GM12892 (cell line): ENCODE measurements around the gene INPP5A.

Experiments used
- POLR2A ChIP-seq: IDR thresholded peaks from 2 replicates; pipeline ENCODE4 v1.6.1; 2011; ENCODE audit warnings: low read depth, low read length, control low read depth
- POLR2AphosphoS5 ChIP-seq: IDR thresholded peaks from 2 replicates; pipeline ENCODE4 v1.6.1; 2011; ENCODE audit warnings: low read depth, low read length, control low read depth
- TAF1 ChIP-seq: IDR thresholded peaks from 2 replicates; pipeline ENCODE4 v1.6.1; 2011; ENCODE audit warnings: low read depth, mild to moderate bottlenecking, control low read depth, low read length, borderline replicate concordance

GRCh38 chr10:132796846-132797245 is 259.3 kb downstream of the INPP5A start:
- TF ChIP-seq POLR2A (no peak), POLR2AphosphoS5 (no peak), TAF1 (no peak)
